Gastrocnemius medialis (tissue), 4 donors: Measurements from ENCODE around the gene PRR36.

Experiments
- POLR2A ChIP-seq, 2 donors: fragments of 450-650 bp; IDR thresholded peaks; one replicate each; pipeline ENCODE4 v1.6.1; 2017; ENCODE audit warnings: antibody characterized with exemption in 2 of 2, mild to moderate bottlenecking in 2 of 2, moderate library complexity in 2 of 2
- TF ChIP-seq, protein P1 (sequence below), 5 experiments: fragments of 450-650 bp in 3 of 5; fragments of 200-600 bp in 2 of 5; sonication (generic) in 2 of 5; IDR thresholded peaks in 4 of 5; conservative IDR thresholded peaks in 1 of 5; 1 replicate in 4 of 5; 2 replicates in 1 of 5; pipeline ENCODE4 v1.5.1; 2016 to 2019; ENCODE audit warnings: antibody characterized with exemption in 5 of 5, mild to moderate bottlenecking in 3 of 5, moderate library complexity in 3 of 5

GRCh38 chr19:7900931-7901330, 26.7 kb upstream of the PRR36 start:
- TF ChIP-seq, protein P1, sequence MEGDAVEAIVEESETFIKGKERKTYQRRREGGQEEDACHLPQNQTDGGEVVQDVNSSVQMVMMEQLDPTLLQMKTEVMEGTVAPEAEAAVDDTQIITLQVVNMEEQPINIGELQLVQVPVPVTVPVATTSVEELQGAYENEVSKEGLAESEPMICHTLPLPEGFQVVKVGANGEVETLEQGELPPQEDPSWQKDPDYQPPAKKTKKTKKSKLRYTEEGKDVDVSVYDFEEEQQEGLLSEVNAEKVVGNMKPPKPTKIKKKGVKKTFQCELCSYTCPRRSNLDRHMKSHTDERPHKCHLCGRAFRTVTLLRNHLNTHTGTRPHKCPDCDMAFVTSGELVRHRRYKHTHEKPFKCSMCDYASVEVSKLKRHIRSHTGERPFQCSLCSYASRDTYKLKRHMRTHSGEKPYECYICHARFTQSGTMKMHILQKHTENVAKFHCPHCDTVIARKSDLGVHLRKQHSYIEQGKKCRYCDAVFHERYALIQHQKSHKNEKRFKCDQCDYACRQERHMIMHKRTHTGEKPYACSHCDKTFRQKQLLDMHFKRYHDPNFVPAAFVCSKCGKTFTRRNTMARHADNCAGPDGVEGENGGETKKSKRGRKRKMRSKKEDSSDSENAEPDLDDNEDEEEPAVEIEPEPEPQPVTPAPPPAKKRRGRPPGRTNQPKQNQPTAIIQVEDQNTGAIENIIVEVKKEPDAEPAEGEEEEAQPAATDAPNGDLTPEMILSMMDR (IDR thresholded peaks at IDR 0.05 in 4 of 5, conservative IDR thresholded peaks at IDR 0.05 in 1 of 5): no peak
- TF ChIP-seq POLR2A (IDR thresholded peaks at IDR 0.05): no peak
